ENCODE measurements around the gene E2F4.
A peak's percentile ranks its signal among the peaks of the same experiment; 100 is the strongest.

E2F4 gene

GRCh38 chr16:67216612-67217490 lies 24.9 kb downstream of the E2F4 start:
- peaks cover 0 to 2% (median 0%) of the 10 kb centered on the region in 5 donors for H3K36me3 ChIP-seq (ENCODE audit: control insufficient read depth in 5 of 5, insufficient read depth in 5 of 5, low read length in 5 of 5)
- peak overlapping the region; percentile 37 for H3K27ac ChIP-seq (ENCODE audit: low read depth, low read length)
- no peaks in the 10 kb centered on the region for H3K27me3 ChIP-seq (ENCODE audit: control insufficient read depth in 5 of 5, insufficient read depth in 4 of 5, low read length in 5 of 5)
- H3K4me1 ChIP-seq (ENCODE audit: control insufficient read depth in 5 of 5, insufficient read depth in 5 of 5, low read length in 5 of 5), result peaks cover 9 to 36% (median 26%) of the 10 kb centered on the region in 5 donors
- peak overlapping the region in 4 of 5 donors; percentile 5 to 37 (median 21) for H3K4me3 ChIP-seq (ENCODE audit: low read depth in 1 of 5, low read length in 5 of 5)
- H3K9me3 ChIP-seq (ENCODE audit: control insufficient read depth in 5 of 5, low read length in 5 of 5), result no peaks in the 10 kb centered on the region
- peak overlapping the region in 3 of 5 donors; percentile 15 to 44 (median 26) for H3K9ac ChIP-seq (ENCODE audit: low read length in 5 of 5)

- Histone ChIP-seq H3K9ac (ENCODE audit: low read length in 5 of 5) (peak overlapping the region in 1 of 5 donors; percentile 23), H3K9me3 (ENCODE audit: control insufficient read depth in 5 of 5, low read length in 5 of 5) (no peaks in the 10 kb centered on the region), H3K27ac (ENCODE audit: low read depth, low read length) (no peak overlapping the region), H3K4me1 (ENCODE audit: control insufficient read depth in 5 of 5, insufficient read depth in 5 of 5, low read length in 5 of 5) (peaks cover 8 to 53% (median 22%) of the 10 kb centered on the region in 5 donors), H3K36me3 (ENCODE audit: control insufficient read depth in 5 of 5, insufficient read depth in 5 of 5, low read length in 5 of 5) (peaks cover 0 to 20% (median 12%) of the 10 kb centered on the region in 5 donors), H3K27me3 (ENCODE audit: control insufficient read depth in 5 of 5, insufficient read depth in 4 of 5, low read length in 5 of 5) (no peaks in the 10 kb centered on the region), H3K4me3 (ENCODE audit: low read depth in 1 of 5, low read length in 5 of 5) (no peak overlapping the region)
Observed at GRCh38 chr16:67223992-67224391, 32.0 kb downstream of the E2F4 start.

DNA sequence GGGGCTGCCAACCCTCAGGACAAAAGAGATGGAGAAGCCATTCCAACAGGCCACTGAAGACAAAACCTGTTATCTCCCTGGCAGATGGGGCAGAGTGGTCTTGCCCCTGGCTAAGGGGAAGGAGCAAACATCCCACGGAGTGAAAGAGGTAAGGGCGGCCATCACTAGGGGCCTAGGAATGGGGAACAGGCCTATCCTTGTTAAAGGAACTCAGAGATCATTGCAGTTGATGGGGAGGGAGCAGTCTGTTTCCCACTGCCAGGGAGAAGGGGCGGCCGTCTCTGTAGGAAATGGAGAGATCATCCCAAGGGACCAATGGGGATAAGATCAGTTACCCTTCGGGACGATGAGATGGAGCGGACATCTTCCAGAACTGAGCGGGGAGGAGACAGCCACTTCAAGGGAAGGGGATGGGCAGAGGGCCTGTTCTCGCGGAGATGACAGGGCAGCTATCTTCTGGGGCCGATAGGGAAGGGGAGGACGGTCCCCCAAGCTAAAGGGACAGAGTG lies 34.4 kb downstream of the E2F4 start:
- peaks cover 0 to 43% (median 36%) of the 10 kb centered on the region in 5 donors for H3K36me3 ChIP-seq (ENCODE audit: control insufficient read depth in 5 of 5, insufficient read depth in 5 of 5, low read length in 5 of 5)
- H3K27me3 ChIP-seq (ENCODE audit: control insufficient read depth in 5 of 5, insufficient read depth in 4 of 5, low read length in 5 of 5), result no peaks in the 10 kb centered on the region
- H3K4me1 ChIP-seq (ENCODE audit: control insufficient read depth in 5 of 5, insufficient read depth in 5 of 5, low read length in 5 of 5), result peaks cover 8 to 53% (median 22%) of the 10 kb centered on the region in 5 donors
- H3K9ac ChIP-seq (ENCODE audit: low read length in 5 of 5), result peak overlapping the region; percentile 28 to 93 (median 92)
- H3K27ac ChIP-seq (ENCODE audit: low read depth, low read length), result peak overlapping the region; percentile 86
- H3K4me3 ChIP-seq (ENCODE audit: low read depth in 1 of 5, low read length in 5 of 5), result peak overlapping the region; percentile 81 to 99 (median 95)
- H3K9me3 ChIP-seq (ENCODE audit: control insufficient read depth in 5 of 5, low read length in 5 of 5), result no peaks in the 10 kb centered on the region

DNA sequence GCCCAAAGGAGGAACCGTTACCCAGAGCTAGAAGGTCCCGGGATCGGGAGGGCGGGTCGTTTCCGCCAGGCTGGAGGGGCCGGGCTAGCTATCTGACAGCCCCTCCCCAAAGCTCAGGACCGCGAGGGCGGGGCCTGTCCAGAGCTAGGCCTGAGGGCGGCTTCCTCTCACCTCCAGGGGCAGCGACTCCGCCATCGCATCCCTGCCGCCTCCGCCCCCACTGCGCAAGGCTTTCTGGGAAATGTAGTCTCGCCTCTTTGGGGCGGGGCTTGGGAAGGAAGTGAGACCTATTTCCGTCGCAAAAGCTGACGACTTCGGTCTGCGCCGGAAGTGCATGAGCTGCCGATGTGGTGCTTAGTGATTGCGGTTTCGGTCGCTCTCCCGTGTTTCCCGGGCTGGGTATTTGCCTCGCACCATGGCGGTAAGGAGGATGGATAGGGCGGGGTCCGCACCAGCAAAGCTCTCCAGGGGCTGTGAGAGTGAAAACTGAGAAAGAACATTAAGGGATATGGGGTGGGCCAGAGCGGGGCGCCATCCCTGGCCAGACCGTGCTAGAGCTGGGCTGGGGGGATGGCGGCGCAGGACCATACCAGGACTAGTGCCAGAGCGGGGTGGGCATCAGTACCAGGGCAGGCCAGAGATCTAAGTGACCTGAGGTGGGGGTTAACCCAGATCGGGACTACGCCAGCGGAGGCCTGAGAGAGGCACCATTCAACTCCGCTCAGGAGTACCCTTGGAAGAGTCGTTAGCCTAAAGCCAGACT lies 35.0 kb downstream of the E2F4 start, which contains the start of gene TMEM208:
Gene TMEM208, plus strand, starts transcription at position 327 of the 763 bp plus-strand sequence. Its CDS starts 89 bp downstream, at position 416.
- H3K27ac ChIP-seq (ENCODE audit: low read depth, low read length), result peak within 1 kb of the TSS; percentile 86
- peak within 1 kb of the TSS; percentile 81 to 99 (median 95) for H3K4me3 ChIP-seq (ENCODE audit: low read depth in 1 of 5, low read length in 5 of 5)
- peaks cover 8 to 53% (median 22%) of the 10 kb centered on the region in 5 donors for H3K4me1 ChIP-seq (ENCODE audit: control insufficient read depth in 5 of 5, insufficient read depth in 5 of 5, low read length in 5 of 5)
- peaks cover 0 to 50% (median 42%) of the 10 kb centered on the region in 5 donors for H3K36me3 ChIP-seq (ENCODE audit: control insufficient read depth in 5 of 5, insufficient read depth in 5 of 5, low read length in 5 of 5)
- no peaks in the 10 kb centered on the region for H3K9me3 ChIP-seq (ENCODE audit: control insufficient read depth in 5 of 5, low read length in 5 of 5)
- no peaks in the 10 kb centered on the region for H3K27me3 ChIP-seq (ENCODE audit: control insufficient read depth in 5 of 5, insufficient read depth in 4 of 5, low read length in 5 of 5)
- H3K9ac ChIP-seq (ENCODE audit: low read length in 5 of 5), result peak within 1 kb of the TSS; percentile 87 to 95 (median 92)

DNA sequence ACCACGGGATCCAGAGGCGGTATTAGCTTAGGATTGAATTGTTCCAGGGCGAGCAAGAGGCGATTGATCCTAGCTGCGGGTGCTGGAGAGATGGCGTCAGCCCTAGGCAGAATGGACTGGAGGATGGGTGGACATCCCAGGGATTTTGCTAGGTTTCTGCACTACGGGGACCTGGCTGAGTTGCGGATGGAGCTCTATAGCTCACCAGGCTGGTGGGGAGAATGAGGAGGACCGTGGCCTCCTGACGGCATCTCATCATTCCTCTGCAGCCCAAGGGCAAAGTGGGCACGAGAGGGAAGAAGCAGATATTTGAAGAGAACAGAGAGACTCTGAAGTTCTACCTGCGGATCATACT lies 35.6 kb downstream of the E2F4 start:
- Histone ChIP-seq H3K4me3 (ENCODE audit: low read depth in 1 of 5, low read length in 5 of 5) (peak overlapping the region; percentile 81 to 99 (median 92)), H3K9me3 (ENCODE audit: control insufficient read depth in 5 of 5, low read length in 5 of 5) (no peaks in the 10 kb centered on the region), H3K27me3 (ENCODE audit: control insufficient read depth in 5 of 5, insufficient read depth in 4 of 5, low read length in 5 of 5) (no peaks in the 10 kb centered on the region), H3K27ac (ENCODE audit: low read depth, low read length) (peak overlapping the region; percentile 86), H3K9ac (ENCODE audit: low read length in 5 of 5) (peak overlapping the region; percentile 87 to 95 (median 88)), H3K4me1 (ENCODE audit: control insufficient read depth in 5 of 5, insufficient read depth in 5 of 5, low read length in 5 of 5) (peaks cover 8 to 52% (median 22%) of the 10 kb centered on the region in 5 donors), H3K36me3 (ENCODE audit: control insufficient read depth in 5 of 5, insufficient read depth in 5 of 5, low read length in 5 of 5) (peaks cover 0 to 53% (median 43%) of the 10 kb centered on the region in 5 donors)

DNA sequence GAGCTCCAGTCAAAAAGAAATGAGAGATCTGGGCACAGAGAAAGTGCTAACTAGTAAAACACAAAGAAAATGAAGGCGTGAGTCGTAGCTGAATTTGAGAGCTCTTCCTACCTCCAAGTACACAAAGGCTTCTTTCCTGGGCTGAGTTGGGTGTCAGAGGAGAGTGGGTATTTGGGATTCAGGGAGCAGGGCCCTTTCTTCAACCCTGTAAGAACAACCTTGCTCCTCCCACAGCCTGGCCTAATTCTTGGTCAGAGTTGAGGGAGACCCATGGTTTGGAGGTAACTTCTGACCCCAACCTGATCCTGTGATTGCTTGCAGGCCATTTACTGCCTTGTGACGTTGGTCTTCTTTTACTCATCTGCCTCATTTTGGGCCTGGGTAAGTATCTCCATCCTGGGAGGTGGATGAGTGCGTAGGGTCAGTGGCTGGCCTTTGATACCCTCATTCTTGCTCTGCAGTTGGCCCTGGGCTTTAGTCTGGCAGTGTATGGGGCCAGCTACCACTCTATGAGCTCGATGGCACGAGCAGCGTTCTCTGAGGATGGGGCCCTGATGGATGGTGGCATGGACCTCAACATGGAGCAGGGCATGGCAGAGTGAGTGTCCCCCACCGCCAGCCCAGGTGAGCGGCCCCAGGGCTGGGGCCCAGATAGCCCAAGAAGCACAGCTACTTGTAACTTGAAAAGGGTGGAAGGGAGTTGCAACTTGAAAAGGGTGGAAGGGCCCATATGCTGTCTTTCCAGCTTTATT lies 36.3 kb downstream of the E2F4 start:
- no peak overlapping the region for H3K27ac ChIP-seq (ENCODE audit: low read depth, low read length)
- peak overlapping the region; percentile 81 to 99 (median 92) for H3K4me3 ChIP-seq (ENCODE audit: low read depth in 1 of 5, low read length in 5 of 5)
- H3K4me1 ChIP-seq (ENCODE audit: control insufficient read depth in 5 of 5, insufficient read depth in 5 of 5, low read length in 5 of 5), result peaks cover 8 to 47% (median 22%) of the 10 kb centered on the region in 5 donors
- no peaks in the 10 kb centered on the region for H3K9me3 ChIP-seq (ENCODE audit: control insufficient read depth in 5 of 5, low read length in 5 of 5)
- peak overlapping the region; percentile 87 to 95 (median 88) for H3K9ac ChIP-seq (ENCODE audit: low read length in 5 of 5)
- peaks cover 0 to 53% (median 46%) of the 10 kb centered on the region in 5 donors for H3K36me3 ChIP-seq (ENCODE audit: control insufficient read depth in 5 of 5, insufficient read depth in 5 of 5, low read length in 5 of 5)
- no peaks in the 10 kb centered on the region for H3K27me3 ChIP-seq (ENCODE audit: control insufficient read depth in 5 of 5, insufficient read depth in 4 of 5, low read length in 5 of 5)

- peaks cover 0 to 54% (median 51%) of the 10 kb centered on the region in 5 donors for H3K36me3 ChIP-seq (ENCODE audit: control insufficient read depth in 5 of 5, insufficient read depth in 5 of 5, low read length in 5 of 5)
- H3K9ac ChIP-seq (ENCODE audit: low read length in 5 of 5), result no peak overlapping the region
- no peaks in the 10 kb centered on the region for H3K9me3 ChIP-seq (ENCODE audit: control insufficient read depth in 5 of 5, low read length in 5 of 5)
- H3K4me3 ChIP-seq (ENCODE audit: low read depth in 1 of 5, low read length in 5 of 5), result no peak overlapping the region
- H3K27me3 ChIP-seq (ENCODE audit: control insufficient read depth in 5 of 5, insufficient read depth in 4 of 5, low read length in 5 of 5), result no peaks in the 10 kb centered on the region
- H3K27ac ChIP-seq (ENCODE audit: low read depth, low read length), result no peak overlapping the region
- H3K4me1 ChIP-seq (ENCODE audit: control insufficient read depth in 5 of 5, insufficient read depth in 5 of 5, low read length in 5 of 5), result peaks cover 8 to 41% (median 22%) of the 10 kb centered on the region in 5 donors
Observed at GRCh38 chr16:67228905-67229304, 37.0 kb downstream of the E2F4 start.

DNA sequence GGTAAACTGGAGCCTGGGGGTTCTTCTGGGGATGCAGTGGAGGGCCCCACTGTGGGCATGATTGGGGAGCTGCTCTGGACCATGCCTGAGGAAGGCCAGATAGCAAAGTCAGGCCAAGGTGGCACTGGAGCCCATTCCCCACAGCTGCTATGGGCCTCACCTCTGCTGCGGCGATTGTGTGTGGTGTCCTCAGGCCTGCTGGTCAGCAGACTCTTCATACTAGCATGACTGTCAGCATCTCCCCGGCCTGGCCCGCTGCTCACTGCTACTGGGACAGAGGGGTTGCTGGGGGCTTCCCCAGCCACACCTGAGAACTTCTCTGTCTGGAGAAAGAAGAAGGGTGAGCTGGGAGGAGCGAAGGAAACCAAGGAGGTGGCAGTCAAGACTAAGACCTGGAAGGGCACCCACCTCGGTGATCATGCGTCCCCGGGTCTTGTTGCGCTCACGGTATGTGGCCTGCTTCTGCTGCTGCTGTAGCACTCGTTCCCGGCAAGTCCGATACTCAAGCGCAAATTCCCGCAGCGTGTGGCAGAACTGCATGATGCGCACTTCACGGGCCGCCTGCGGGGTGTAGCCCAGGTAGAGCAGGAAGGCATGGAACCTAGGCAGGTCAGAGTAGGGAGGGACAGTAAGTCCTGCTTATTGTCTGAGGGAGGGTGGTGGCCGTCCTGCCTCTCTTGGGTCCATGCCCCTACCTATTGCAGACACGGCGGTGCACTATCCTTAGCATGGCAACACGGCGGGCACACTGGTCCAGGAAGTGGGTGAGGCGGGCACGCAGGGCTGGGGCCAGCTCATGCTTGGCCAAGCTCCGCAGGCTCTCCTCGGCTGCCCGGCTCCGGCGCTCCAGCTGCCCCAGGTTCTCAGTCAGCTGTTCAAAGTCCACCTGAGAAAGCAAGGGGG lies 38.2 kb downstream of the E2F4 start:
- Histone ChIP-seq H3K36me3 (ENCODE audit: control insufficient read depth in 5 of 5, insufficient read depth in 5 of 5, low read length in 5 of 5) (peaks cover 0 to 66% (median 58%) of the 10 kb centered on the region in 5 donors), H3K4me3 (ENCODE audit: low read depth in 1 of 5, low read length in 5 of 5) (no peak overlapping the region), H3K27me3 (ENCODE audit: control insufficient read depth in 5 of 5, insufficient read depth in 4 of 5, low read length in 5 of 5) (no peaks in the 10 kb centered on the region), H3K27ac (ENCODE audit: low read depth, low read length) (no peak overlapping the region), H3K9me3 (ENCODE audit: control insufficient read depth in 5 of 5, low read length in 5 of 5) (no peaks in the 10 kb centered on the region), H3K9ac (ENCODE audit: low read length in 5 of 5) (no peak overlapping the region), H3K4me1 (ENCODE audit: control insufficient read depth in 5 of 5, insufficient read depth in 5 of 5, low read length in 5 of 5) (peaks cover 8 to 30% (median 22%) of the 10 kb centered on the region in 5 donors)
